GM23338 (cell line): ENCODE measurements around the gene TAF11. TPM values are rescaled to one million over a fixed set of nuclear protein-coding genes. Genes with fewer than 3 reads are reported as not detected.
A peak's percentile ranks its signal among the peaks of the same experiment; 100 is the strongest.
"Not testable (repeated sequence)": the region's sequence is repeated elsewhere in the genome, so short reads cannot be mapped to it uniquely, and the experiment has no call there.

ENCODE experiments used
- ATAC-seq: fragments of 200-7000 bp; cut with Tn5 transposase; 3 replicates; pipeline ENCODE4 v1.9.1; 2020
- DNase-seq: peaks from one replicate; pipeline ENCODE4 v3.0.0-alpha.2; 2015; ENCODE audit warnings: low spot score
- H2AFZ ChIP-seq: fragments of 200-600 bp; sonication (generic); 2 replicates; pipeline ENCODE4 v1.8.0; 2016; ENCODE audit warnings: antibody characterized with exemption, mild to moderate bottlenecking, moderate library complexity
- H3F3A ChIP-seq: fragments of 200-600 bp; sonication (generic); replicated peaks from 2 replicates; pipeline ENCODE4 v1.8.0; 2017; ENCODE audit warnings: antibody characterized with exemption, mixed run types, low read depth
- H3K27ac ChIP-seq: fragments of 200-600 bp; sonication (generic); 2 replicates; pipeline ENCODE4 v1.6.1; 2016; ENCODE audit warnings: low read depth
- H3K27me3 ChIP-seq: fragments of 200-600 bp; sonication (generic); 2 replicates; pipeline ENCODE4 v1.8.0; 2016; ENCODE audit warnings: mild to moderate bottlenecking, mixed run types, moderate library complexity; ENCODE audit not compliant: insufficient read depth
- H3K36me3 ChIP-seq: fragments of 200-600 bp; sonication (generic); 2 replicates; pipeline ENCODE4 v1.8.0; 2016; ENCODE audit warnings: mild to moderate bottlenecking; ENCODE audit not compliant: insufficient read depth
- H3K4me1 ChIP-seq: fragments of 200-600 bp; sonication (generic); 2 replicates; pipeline ENCODE4 v1.8.0; 2016; ENCODE audit warnings: mild to moderate bottlenecking, moderate library complexity; ENCODE audit not compliant: insufficient read depth
- H3K4me2 ChIP-seq: fragments of 200-600 bp; sonication (generic); 2 replicates; pipeline ENCODE4 v1.7.1; 2017; ENCODE audit warnings: mixed run types
- H3K4me3 ChIP-seq: fragments of 200-600 bp; sonication (generic); 2 replicates; pipeline ENCODE4 v1.6.1; 2016; ENCODE audit warnings: mixed run types
- H3K79me2 ChIP-seq: fragments of 200-600 bp; sonication (generic); replicated peaks from 2 replicates; pipeline ENCODE4 v1.8.0; 2017; ENCODE audit warnings: mild to moderate bottlenecking; ENCODE audit not compliant: insufficient read depth
- H3K9me2 ChIP-seq: fragments of 200-600 bp; sonication (generic); 2 replicates; pipeline ENCODE4 v1.8.0; 2017; ENCODE audit not compliant: insufficient read depth
- H4K20me1 ChIP-seq: fragments of 200-600 bp; sonication (generic); replicated peaks from 2 replicates; pipeline ENCODE4 v1.8.0; 2017; ENCODE audit warnings: mild to moderate bottlenecking; ENCODE audit not compliant: insufficient read depth
- H3K27ac Mint-ChIP-seq: 2 replicates; pipeline ENCODE4 v1.8.0; 2020; ENCODE audit warnings: inconsistent platforms, mild to moderate bottlenecking, moderate library complexity, mixed read lengths
- H3K27me3 Mint-ChIP-seq: 3 replicates; pipeline ENCODE4 v1.8.0; 2022; ENCODE audit warnings: low read depth, mild to moderate bottlenecking, moderate library complexity, mixed read lengths, inconsistent platforms; ENCODE audit not compliant: insufficient read depth, poor library complexity
- H3K36me3 Mint-ChIP-seq: 3 replicates; pipeline ENCODE4 v1.8.0; 2021; ENCODE audit warnings: low read depth, mild to moderate bottlenecking, inconsistent platforms, moderate library complexity, mixed read lengths
- H3K4me1 Mint-ChIP-seq: 3 replicates; pipeline ENCODE4 v1.8.0; 2020; ENCODE audit warnings: mild to moderate bottlenecking, inconsistent platforms, mixed read lengths
- H3K4me3 Mint-ChIP-seq: 3 replicates; pipeline ENCODE4 v1.8.0; 2021; ENCODE audit warnings: moderate library complexity, mild to moderate bottlenecking, inconsistent platforms, mixed read lengths
- H3K9me3 Mint-ChIP-seq: 3 replicates; pipeline ENCODE4 v1.8.0; 2020; ENCODE audit warnings: moderate library complexity, mild to moderate bottlenecking, inconsistent platforms, mixed read lengths
- CREB1 ChIP-seq: fragments of 250-450 bp; sonication (Bioruptor Pico); IDR thresholded peaks from 2 replicates; pipeline ENCODE4 v1.5.0; 2020; ENCODE audit warnings: low read depth, mild to moderate bottlenecking, moderate library complexity
- JUNB ChIP-seq: IDR thresholded peaks from one replicate; pipeline ENCODE4 v1.6.1; 2016; ENCODE audit warnings: antibody characterized with exemption; ENCODE audit not compliant: unreplicated experiment
- NANOG ChIP-seq: IDR thresholded peaks from 2 replicates; pipeline ENCODE4 v1.6.1; 2016; ENCODE audit warnings: antibody characterized with exemption, borderline replicate concordance
- POLR2AphosphoS5 ChIP-seq: IDR thresholded peaks from 2 replicates; pipeline ENCODE4 v1.6.1; 2016; ENCODE audit warnings: antibody characterized with exemption, low read depth
- REST ChIP-seq: IDR thresholded peaks from one replicate; pipeline ENCODE4 v1.6.1; 2018; ENCODE audit warnings: antibody characterized with exemption; ENCODE audit not compliant: unreplicated experiment
- polyA plus RNA-seq: library from polyadenylated mRNA; unstranded; fragments of >200 nt; fragmentation: Nextera tagmentation; extraction: Ambion mirVana; gene quantifications from 2 replicates; pipeline ENCODE4 v1.2.1, GENCODE V29; 2016
- total RNA-seq: library from RNA; depleted of rRNA; stranded (reverse); fragments of >200 nt; shearing (Covaris generic); gene quantifications from 2 replicates; pipeline ENCODE4 v1.2.3, GENCODE V29; 2014
- TF ChIP-seq, protein P1 (sequence below): IDR thresholded peaks from 2 replicates; pipeline ENCODE4 v1.6.1; 2016; ENCODE audit warnings: antibody characterized with exemption
- TF ChIP-seq, protein P2 (sequence below), 2 experiments: fragments of 200-600 bp in 1 of 2; sonication (generic) in 1 of 2; conservative IDR thresholded peaks; 2 replicates each; pipeline versions ENCODE4 v1.5.1 to v1.6.1; 2016 to 2017; ENCODE audit warnings: antibody characterized with exemption in 2 of 2, low read depth in 2 of 2, mild to moderate bottlenecking in 2 of 2, moderate library complexity in 1 of 2

The TAF11 gene
- total and polyA plus RNA-seq, 2 experiments from 2014 or later = 51.1 to 65.3 TPM

DNA sequence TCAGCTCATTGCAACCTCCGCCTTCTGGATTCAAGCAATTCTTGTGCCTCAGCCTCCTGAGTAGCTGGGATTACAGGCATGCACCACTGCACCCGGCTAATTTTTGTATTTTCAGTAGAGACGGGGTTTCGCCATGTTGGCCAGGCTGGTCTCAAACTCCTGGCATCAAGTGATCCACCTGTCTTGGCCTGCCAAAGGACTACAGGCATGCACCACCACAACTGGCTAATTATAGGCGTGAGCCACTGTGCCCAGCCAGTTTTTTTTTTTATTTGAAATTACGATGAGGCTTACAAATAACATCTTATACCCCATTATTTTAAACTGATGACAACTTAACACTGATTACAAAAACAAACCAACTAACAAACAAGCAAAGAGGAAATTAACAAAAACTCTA lies 38.8 kb downstream of the TAF11 start:
- not testable (repeated sequence) for ATAC-seq, H3K9me2 ChIP-seq, H4K20me1 ChIP-seq, DNase-seq, H3K4me3 ChIP-seq, H3K4me2 ChIP-seq, H3K4me3 Mint-ChIP-seq, H3K27me3 ChIP-seq, H3K9me3 Mint-ChIP-seq, H3K79me2 ChIP-seq, H2AFZ ChIP-seq, H3F3A ChIP-seq, H3K27ac Mint-ChIP-seq, H3K36me3 ChIP-seq, H3K27ac ChIP-seq, H3K4me1 ChIP-seq, H3K27me3 Mint-ChIP-seq
- H3K36me3 Mint-ChIP-seq = peaks cover 36% of the 10 kb centered on the region
- peaks cover 15% of the 10 kb centered on the region for H3K4me1 Mint-ChIP-seq

GRCh38 chr6:34839666-34840352 lies 48.0 kb downstream of the TAF11 start:
- Mint-ChIP-seq H3K27me3 (peaks cover 2% of the 10 kb centered on the region), H3K4me1 (peaks cover 2% of the 10 kb centered on the region; the same call in 2 of the 3 replicates), H3K4me3 (no peak overlapping the region), H3K9me3 (no peaks in the 10 kb centered on the region; the same call in 2 of the 3 replicates), H3K27ac (peak overlapping the region; percentile 78), H3K36me3 (peaks cover 35% of the 10 kb centered on the region)
- DNase-seq = no peak
- Histone ChIP-seq H3F3A (no peaks in the 10 kb centered on the region), H3K4me1 (no peaks in the 10 kb centered on the region), H3K27me3 (no peaks in the 10 kb centered on the region), H3K36me3 (peaks cover 10% of the 10 kb centered on the region; the same call in 1 of the 2 replicates), H3K4me2 (no peak overlapping the region), H3K9me2 (no peaks in the 10 kb centered on the region), H3K79me2 (no peaks in the 10 kb centered on the region), H2AFZ (no peak overlapping the region), H4K20me1 (no peaks in the 10 kb centered on the region; the same call in 1 of the 2 replicates), H3K27ac (0 out of 2 replicates have a peak overlapping the region, but pooled peaks have one; percentile 39), H3K4me3 (no peak overlapping the region)
- TF ChIP-seq NANOG = no peak
- ATAC-seq = no peak

DNA sequence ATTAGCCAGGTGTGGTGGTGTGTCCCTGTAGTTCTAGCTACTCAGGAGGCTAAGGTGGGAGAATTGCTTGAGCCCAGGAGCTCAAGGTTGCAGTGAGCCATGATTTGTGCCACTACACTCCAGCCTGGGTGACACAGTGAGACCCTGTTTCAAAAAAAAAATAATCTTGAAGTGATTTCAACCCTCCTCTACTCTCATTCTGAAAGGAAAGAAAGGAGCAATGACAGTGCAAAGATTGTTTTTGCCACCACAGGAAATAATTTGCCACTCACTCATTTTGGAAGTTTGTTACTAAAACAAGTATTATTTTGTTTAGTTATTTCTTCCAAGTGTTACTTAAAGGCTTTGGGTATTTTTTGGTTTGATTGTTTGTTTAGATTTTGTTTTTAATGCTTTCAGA lies 50.3 kb downstream of the TAF11 start:
- H3K9me3 Mint-ChIP-seq = no peaks in the 10 kb centered on the region; the same call in 2 of the 3 replicates
- H3F3A ChIP-seq = no peaks in the 10 kb centered on the region; the same call in 1 of the 2 replicates
- H2AFZ ChIP-seq = no peak overlapping the region
- H3K27me3 ChIP-seq = no peaks in the 10 kb centered on the region
- H3K4me3 ChIP-seq = no peak overlapping the region
- H3K4me2 ChIP-seq = no peak overlapping the region
- no peak overlapping the region for H3K4me3 Mint-ChIP-seq
- no peaks in the 10 kb centered on the region for H3K79me2 ChIP-seq
- H3K27ac Mint-ChIP-seq = no peak overlapping the region
- peaks cover 38% of the 10 kb centered on the region for H3K36me3 Mint-ChIP-seq
- peaks cover 6% of the 10 kb centered on the region for H3K4me1 Mint-ChIP-seq
- TF ChIP-seq, protein P1, sequence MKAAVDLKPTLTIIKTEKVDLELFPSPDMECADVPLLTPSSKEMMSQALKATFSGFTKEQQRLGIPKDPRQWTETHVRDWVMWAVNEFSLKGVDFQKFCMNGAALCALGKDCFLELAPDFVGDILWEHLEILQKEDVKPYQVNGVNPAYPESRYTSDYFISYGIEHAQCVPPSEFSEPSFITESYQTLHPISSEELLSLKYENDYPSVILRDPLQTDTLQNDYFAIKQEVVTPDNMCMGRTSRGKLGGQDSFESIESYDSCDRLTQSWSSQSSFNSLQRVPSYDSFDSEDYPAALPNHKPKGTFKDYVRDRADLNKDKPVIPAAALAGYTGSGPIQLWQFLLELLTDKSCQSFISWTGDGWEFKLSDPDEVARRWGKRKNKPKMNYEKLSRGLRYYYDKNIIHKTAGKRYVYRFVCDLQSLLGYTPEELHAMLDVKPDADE = no peak
- TF ChIP-seq JUNB (no peak), CREB1 (CRISPR knock-in tag) (no peak), POLR2AphosphoS5 (no peak), REST (no peak)
- TF ChIP-seq, protein P2, sequence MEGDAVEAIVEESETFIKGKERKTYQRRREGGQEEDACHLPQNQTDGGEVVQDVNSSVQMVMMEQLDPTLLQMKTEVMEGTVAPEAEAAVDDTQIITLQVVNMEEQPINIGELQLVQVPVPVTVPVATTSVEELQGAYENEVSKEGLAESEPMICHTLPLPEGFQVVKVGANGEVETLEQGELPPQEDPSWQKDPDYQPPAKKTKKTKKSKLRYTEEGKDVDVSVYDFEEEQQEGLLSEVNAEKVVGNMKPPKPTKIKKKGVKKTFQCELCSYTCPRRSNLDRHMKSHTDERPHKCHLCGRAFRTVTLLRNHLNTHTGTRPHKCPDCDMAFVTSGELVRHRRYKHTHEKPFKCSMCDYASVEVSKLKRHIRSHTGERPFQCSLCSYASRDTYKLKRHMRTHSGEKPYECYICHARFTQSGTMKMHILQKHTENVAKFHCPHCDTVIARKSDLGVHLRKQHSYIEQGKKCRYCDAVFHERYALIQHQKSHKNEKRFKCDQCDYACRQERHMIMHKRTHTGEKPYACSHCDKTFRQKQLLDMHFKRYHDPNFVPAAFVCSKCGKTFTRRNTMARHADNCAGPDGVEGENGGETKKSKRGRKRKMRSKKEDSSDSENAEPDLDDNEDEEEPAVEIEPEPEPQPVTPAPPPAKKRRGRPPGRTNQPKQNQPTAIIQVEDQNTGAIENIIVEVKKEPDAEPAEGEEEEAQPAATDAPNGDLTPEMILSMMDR (conservative IDR thresholded peaks at IDR 0.05; ENCODE audit: low read depth in 2 of 2) = no peak
- H3K4me1 ChIP-seq = peaks cover 5% of the 10 kb centered on the region; the same call in 1 of the 2 replicates
- ATAC-seq (no peak), DNase-seq (no peak)
- no peaks in the 10 kb centered on the region; the same call in 1 of the 2 replicates for H4K20me1 ChIP-seq
- H3K27me3 Mint-ChIP-seq = no peaks in the 10 kb centered on the region
- H3K9me2 ChIP-seq = no peaks in the 10 kb centered on the region
- no peak overlapping the region for H3K27ac ChIP-seq
- peaks cover 10% of the 10 kb centered on the region; the same call in 1 of the 2 replicates for H3K36me3 ChIP-seq
